Upper lobe of left lung (tissue), 6 donors: ENCODE measurements around the gene C4orf50. TPM values are rescaled to one million over a fixed set of nuclear protein-coding genes. Genes with fewer than 3 reads are reported as not detected.

Source experiments
- ATAC-seq, 2 donors: fragments of 200-7000 bp; cut with Tn5 transposase; one replicate each; pipeline ENCODE4 v1.9.1; 2022; ENCODE audit warnings: mild to moderate bottlenecking in 2 of 2, moderate library complexity in 2 of 2; ENCODE audit not compliant: low FRiP score in 2 of 2
- DNase-seq, 2 donors: peaks; one replicate each; pipeline ENCODE4 v3.0.0-alpha.2; 2019 to 2020
- H3K27ac ChIP-seq, 4 donors: fragments of 200-600 bp; sonication (generic); one replicate each; pipeline ENCODE4 v1.5.1; 2016 to 2019
- H3K27me3 ChIP-seq, 4 donors: fragments of 200-600 bp; sonication (generic); one replicate each; pipeline ENCODE4 v1.5.1; 2017 to 2019
- H3K36me3 ChIP-seq, 4 donors: fragments of 200-600 bp; sonication (generic); one replicate each; pipeline ENCODE4 v1.5.1; 2016 to 2019
- H3K4me1 ChIP-seq, 4 donors: fragments of 200-600 bp; sonication (generic); one replicate each; pipeline ENCODE4 v1.5.1; 2018 to 2019
- H3K4me3 ChIP-seq, 4 donors: fragments of 200-600 bp; sonication (generic); one replicate each; pipeline ENCODE4 v1.5.1; 2017 to 2019; ENCODE audit warnings: mild to moderate bottlenecking in 2 of 4, moderate library complexity in 1 of 4
- H3K9me3 ChIP-seq, 4 donors: fragments of 200-600 bp; sonication (generic); one replicate each; pipeline ENCODE4 v1.5.1; 2018 to 2019
- EP300 ChIP-seq, 4 donors: sonication (generic); formaldehyde crosslinking; IDR thresholded peaks; one replicate each; pipeline ENCODE4 v1.5.1; 2017; ENCODE audit warnings: antibody characterized with exemption in 4 of 4, control low read depth in 2 of 4
- POLR2A ChIP-seq, 4 donors: fragments of 450-650 bp; IDR thresholded peaks; one replicate each; pipeline ENCODE4 v1.5.1; 2016 to 2017; ENCODE audit warnings: antibody characterized with exemption in 4 of 4, mild to moderate bottlenecking in 2 of 4
- POLR2AphosphoS5 ChIP-seq, 2 donors: sonication (generic); formaldehyde crosslinking; IDR thresholded peaks; one replicate each; pipeline ENCODE4 v1.5.1; 2017; ENCODE audit warnings: antibody characterized with exemption in 2 of 2
- WGBS, 2 donors: methylation state at CpG; one replicate each; pipeline ENCODE4 v1.1.5; 2017 to 2018; 5-methylcytosine and 5-hydroxymethylcytosine counted together
- total RNA-seq, 6 donors: library from RNA; depleted of rRNA in 4 of 6; stranded (reverse); fragments of >200 nt in 4 of 6; gene quantifications; one replicate each; pipeline versions ENCODE4 v1.1.0 to v1.2.1, GENCODE V29; 2016 to 2021
- TF ChIP-seq, protein P1 (sequence below), 6 experiments: fragments of 450-650 bp in 4 of 6; fragments of 200-600 bp in 2 of 6; sonication (generic) in 2 of 6; IDR thresholded peaks; one replicate each; pipeline ENCODE4 v1.5.1; 2016 to 2019; ENCODE audit warnings: antibody characterized with exemption in 6 of 6
- donor health status: DM: no; HTN: no; CAD: no; lungs with moderate emphysema.
- donor health status: DM: no; HTN: yes; CAD: no; lungs with severe emphysema.

The C4orf50 gene
- total RNA-seq, 6 donors from 2014 or later, result 0.03 to 1.3 (median 0.65) TPM

DNA sequence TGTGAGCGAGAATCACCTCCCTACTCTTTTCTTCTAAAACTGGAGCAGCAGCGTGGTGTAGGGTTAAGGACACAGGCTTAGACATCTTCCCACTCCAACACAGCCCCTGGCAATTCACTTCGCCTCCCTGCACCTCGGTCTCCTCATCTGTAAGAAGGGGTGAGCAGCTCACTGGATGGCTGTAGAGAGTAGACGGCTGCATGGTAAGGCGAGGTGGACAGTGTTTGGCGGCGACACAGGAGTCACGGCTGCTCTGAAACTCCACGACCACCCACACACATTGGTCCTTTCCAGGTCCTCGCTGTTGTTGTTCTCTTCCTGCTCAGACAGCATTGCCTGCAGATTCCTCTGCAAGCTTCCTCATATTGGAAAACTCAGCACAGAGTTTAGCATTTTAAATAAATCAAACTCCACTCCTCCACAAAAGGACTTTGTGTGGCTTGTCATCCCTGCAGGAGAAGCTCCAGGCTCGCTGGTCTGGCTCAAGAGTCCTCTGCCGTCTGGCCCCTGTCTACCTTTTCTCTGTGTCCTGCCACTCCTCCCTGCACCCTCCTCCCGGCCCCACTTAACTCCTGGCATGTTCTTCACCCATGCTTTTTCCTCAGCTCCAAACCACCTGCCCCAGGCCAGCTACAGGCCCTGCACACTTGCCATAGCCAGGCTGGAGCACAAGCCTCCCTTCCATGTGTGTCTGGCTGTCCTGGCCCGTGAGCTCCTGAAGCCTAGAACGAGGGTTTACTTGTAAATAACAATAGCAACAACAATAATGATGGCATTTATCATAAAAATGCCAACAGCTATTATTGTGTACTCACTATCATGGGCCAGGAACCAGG lies 84.0 kb downstream of the C4orf50 start:
- Histone ChIP-seq H3K4me3 (no peak overlapping the region), H3K27me3 (no peaks in the 10 kb centered on the region), H3K36me3 (no peaks in the 10 kb centered on the region), H3K9me3 (no peaks in the 10 kb centered on the region), H3K27ac (no peak overlapping the region), H3K4me1 (no peaks in the 10 kb centered on the region)
- DNase-seq, result no peak
- no peak for TF ChIP-seq POLR2A (IDR thresholded peaks at IDR 0.05)
- TF ChIP-seq, protein P1, sequence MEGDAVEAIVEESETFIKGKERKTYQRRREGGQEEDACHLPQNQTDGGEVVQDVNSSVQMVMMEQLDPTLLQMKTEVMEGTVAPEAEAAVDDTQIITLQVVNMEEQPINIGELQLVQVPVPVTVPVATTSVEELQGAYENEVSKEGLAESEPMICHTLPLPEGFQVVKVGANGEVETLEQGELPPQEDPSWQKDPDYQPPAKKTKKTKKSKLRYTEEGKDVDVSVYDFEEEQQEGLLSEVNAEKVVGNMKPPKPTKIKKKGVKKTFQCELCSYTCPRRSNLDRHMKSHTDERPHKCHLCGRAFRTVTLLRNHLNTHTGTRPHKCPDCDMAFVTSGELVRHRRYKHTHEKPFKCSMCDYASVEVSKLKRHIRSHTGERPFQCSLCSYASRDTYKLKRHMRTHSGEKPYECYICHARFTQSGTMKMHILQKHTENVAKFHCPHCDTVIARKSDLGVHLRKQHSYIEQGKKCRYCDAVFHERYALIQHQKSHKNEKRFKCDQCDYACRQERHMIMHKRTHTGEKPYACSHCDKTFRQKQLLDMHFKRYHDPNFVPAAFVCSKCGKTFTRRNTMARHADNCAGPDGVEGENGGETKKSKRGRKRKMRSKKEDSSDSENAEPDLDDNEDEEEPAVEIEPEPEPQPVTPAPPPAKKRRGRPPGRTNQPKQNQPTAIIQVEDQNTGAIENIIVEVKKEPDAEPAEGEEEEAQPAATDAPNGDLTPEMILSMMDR (IDR thresholded peaks at IDR 0.05), result no peak
- no peak for TF ChIP-seq POLR2AphosphoS5 (IDR thresholded peaks at IDR 0.05)
- WGBS, 2 donors, result 70 to 78% methylated on average over 16 of the region's 16 CpGs
- ATAC-seq, result no peak

DNA sequence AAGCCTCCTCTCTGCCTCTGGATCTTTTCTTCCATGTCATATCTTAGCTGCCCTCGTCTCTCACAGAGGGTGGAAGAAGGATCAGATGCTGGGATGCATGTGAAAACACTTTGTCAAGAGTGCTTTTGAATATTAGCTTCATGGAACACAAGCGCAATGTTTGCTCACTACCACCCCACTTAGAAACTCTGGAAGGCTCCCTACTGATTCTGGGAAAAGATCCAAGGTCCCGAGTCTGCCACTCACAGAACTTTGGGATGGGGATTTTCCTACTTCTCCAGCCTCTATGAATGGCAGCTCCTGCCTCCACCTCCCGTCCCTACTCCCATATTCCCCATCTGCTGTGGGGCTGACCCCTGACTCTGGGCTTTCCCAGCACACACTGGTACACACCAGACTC lies 85.1 kb downstream of the C4orf50 start:
- TF ChIP-seq, protein P1 (IDR thresholded peaks at IDR 0.05), result no peak
- TF ChIP-seq POLR2A (IDR thresholded peaks at IDR 0.05) (no peak), POLR2AphosphoS5 (IDR thresholded peaks at IDR 0.05) (no peak), EP300 (IDR thresholded peaks at IDR 0.05) (no peak)
- peak in 1 of 2 donors; percentile 30 for ATAC-seq
- no peak for DNase-seq
- no peak overlapping the region for H3K4me3 ChIP-seq
- no peaks in the 10 kb centered on the region for H3K36me3 ChIP-seq
- H3K27ac ChIP-seq, result no peak overlapping the region
- H3K4me1 ChIP-seq, result no peaks in the 10 kb centered on the region
- WGBS, 2 donors, result 38 to 51% methylated on average over 4 of the region's 4 CpGs
- no peaks in the 10 kb centered on the region for H3K27me3 ChIP-seq
- H3K9me3 ChIP-seq, result no peaks in the 10 kb centered on the region

DNA sequence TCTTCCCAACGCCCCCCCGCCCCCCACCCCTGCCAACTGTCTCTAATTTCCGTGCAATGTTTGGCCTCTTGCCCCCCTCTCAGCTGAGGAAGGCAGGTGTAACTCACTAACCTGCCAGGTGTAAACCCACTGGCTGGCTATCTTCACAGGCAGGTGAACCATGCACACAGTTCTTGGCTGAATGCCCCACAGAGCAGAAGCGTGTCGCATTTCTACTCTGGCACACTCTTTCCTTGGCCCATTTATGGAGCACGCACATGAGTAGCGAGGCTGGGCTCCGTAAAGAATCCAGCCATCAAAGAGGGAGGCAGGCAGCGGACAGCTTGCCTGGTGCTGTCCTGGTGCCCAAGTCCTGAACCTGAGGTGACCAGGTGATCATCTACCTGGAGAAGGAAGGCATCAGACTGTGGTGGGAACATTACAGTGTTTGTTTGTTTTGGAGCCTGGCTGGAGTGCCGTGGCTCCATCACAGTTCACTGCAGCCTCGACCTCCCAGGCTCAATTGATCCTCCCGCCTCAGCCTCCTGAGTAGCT lies 86.1 kb downstream of the C4orf50 start:
- no peaks in the 10 kb centered on the region for H3K27me3 ChIP-seq
- no peaks in the 10 kb centered on the region for H3K36me3 ChIP-seq
- ATAC-seq, result no peak
- TF ChIP-seq, protein P1 (IDR thresholded peaks at IDR 0.05), result no peak
- TF ChIP-seq POLR2A (IDR thresholded peaks at IDR 0.05), result no peak
- no peak for TF ChIP-seq EP300 (IDR thresholded peaks at IDR 0.05)
- TF ChIP-seq POLR2AphosphoS5 (IDR thresholded peaks at IDR 0.05), result no peak
- H3K9me3 ChIP-seq, result no peaks in the 10 kb centered on the region
- WGBS, 2 donors, result 73 to 80% methylated on average over 11 to 12 of the region's 12 CpGs
- DNase-seq, result no peak
- no peak overlapping the region for H3K27ac ChIP-seq
- H3K4me1 ChIP-seq, result no peaks in the 10 kb centered on the region
- H3K4me3 ChIP-seq, result no peak overlapping the region

DNA sequence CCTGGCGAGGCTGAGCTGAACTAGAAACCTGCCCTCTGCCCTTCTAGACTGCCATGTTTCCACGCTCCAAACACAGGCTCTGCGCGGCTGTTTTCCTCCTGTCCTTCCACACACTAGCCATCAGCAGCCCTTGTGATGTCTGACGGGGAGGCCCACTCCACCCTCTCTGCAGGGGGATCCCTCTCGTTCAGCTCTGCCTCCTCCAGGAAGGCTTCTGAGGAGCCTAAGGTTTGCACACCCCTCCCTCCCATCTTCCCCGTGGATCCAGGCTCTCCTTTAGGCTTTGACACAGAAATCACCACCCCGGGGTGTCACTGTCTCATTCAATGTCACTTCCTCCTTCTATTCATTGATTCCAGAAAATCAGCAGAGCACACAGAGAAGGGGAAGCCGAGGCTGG lies 86.7 kb downstream of the C4orf50 start:
- WGBS, 2 donors, result 57 to 67% methylated on average over 9 of the region's 9 CpGs
- H3K27ac ChIP-seq, result no peak overlapping the region
- no peaks in the 10 kb centered on the region for H3K9me3 ChIP-seq
- TF ChIP-seq POLR2AphosphoS5 (IDR thresholded peaks at IDR 0.05) (no peak), POLR2A (IDR thresholded peaks at IDR 0.05) (no peak), EP300 (IDR thresholded peaks at IDR 0.05) (no peak)
- TF ChIP-seq, protein P1 (IDR thresholded peaks at IDR 0.05), result no peak
- DNase-seq (no peak), ATAC-seq (no peak)
- H3K4me1 ChIP-seq, result no peaks in the 10 kb centered on the region
- no peaks in the 10 kb centered on the region for H3K36me3 ChIP-seq
- no peak overlapping the region for H3K4me3 ChIP-seq
- H3K27me3 ChIP-seq, result no peaks in the 10 kb centered on the region
